Skeletal muscle satellite cell (primary cell): ENCODE results near the gene NTSR1.

Source experiments
- H3K27me3 ChIP-seq: 2 replicates; pipeline ENCODE4 v1.7.0; 2013; ENCODE audit warnings: low read length; ENCODE audit not compliant: control insufficient read depth, insufficient read depth
- H3K36me3 ChIP-seq: 2 replicates; pipeline ENCODE4 v1.7.0; 2013; ENCODE audit warnings: mild to moderate bottlenecking, control low read depth, low read length; ENCODE audit not compliant: insufficient read depth
- H3K4me1 ChIP-seq: 2 replicates; pipeline ENCODE4 v1.7.0; 2013; ENCODE audit warnings: low read length; ENCODE audit not compliant: control insufficient read depth, insufficient read depth
- H3K4me2 ChIP-seq: 2 replicates; pipeline ENCODE4 v1.7.0; 2013; ENCODE audit warnings: mild to moderate bottlenecking, low read length
- H3K4me3 ChIP-seq: 2 replicates; pipeline ENCODE4 v1.7.0; 2013; ENCODE audit warnings: low read length
- H3K9ac ChIP-seq: 2 replicates; pipeline ENCODE4 v1.7.0; 2013; ENCODE audit warnings: mild to moderate bottlenecking, low read depth, low read length, moderate library complexity
- H3K9me3 ChIP-seq: replicated peaks from 2 replicates; pipeline ENCODE4 v1.7.0; 2013; ENCODE audit warnings: mild to moderate bottlenecking, control low read depth, low read length

NTSR1 gene

GRCh38 chr20:62688855-62689460 lies 19.7 kb upstream of the NTSR1 start:
- no peaks in the 10 kb centered on the region for H3K4me1 ChIP-seq
- H3K4me3 ChIP-seq, result no peak overlapping the region
- H3K9me3 ChIP-seq, result no peaks in the 10 kb centered on the region
- H3K9ac ChIP-seq, result no peak overlapping the region
- H3K27me3 ChIP-seq, result peaks cover 50% of the 10 kb centered on the region
- no peaks in the 10 kb centered on the region for H3K36me3 ChIP-seq
- no peak overlapping the region for H3K4me2 ChIP-seq

- Histone ChIP-seq H3K27me3 (peaks cover 53% of the 10 kb centered on the region), H3K36me3 (no peaks in the 10 kb centered on the region), H3K4me2 (no peak overlapping the region), H3K9me3 (no peaks in the 10 kb centered on the region), H3K9ac (no peak overlapping the region), H3K4me3 (no peak overlapping the region), H3K4me1 (no peaks in the 10 kb centered on the region)
Measured at GRCh38 chr20:62689861-62690260, 18.8 kb upstream of the NTSR1 start.

- Histone ChIP-seq H3K4me1 (no peaks in the 10 kb centered on the region), H3K36me3 (no peaks in the 10 kb centered on the region), H3K4me3 (no peak overlapping the region), H3K9ac (no peak overlapping the region), H3K9me3 (no peaks in the 10 kb centered on the region), H3K27me3 (peaks cover 56% of the 10 kb centered on the region), H3K4me2 (no peak overlapping the region)
Measured at GRCh38 chr20:62690261-62690820, 18.3 kb upstream of the NTSR1 start.

- Histone ChIP-seq H3K9ac (no peak overlapping the region), H3K4me2 (no peak overlapping the region), H3K4me3 (no peak overlapping the region), H3K36me3 (no peaks in the 10 kb centered on the region), H3K9me3 (no peaks in the 10 kb centered on the region), H3K27me3 (peaks cover 49% of the 10 kb centered on the region), H3K4me1 (no peaks in the 10 kb centered on the region)
Measured at GRCh38 chr20:62691487-62691886, 17.1 kb upstream of the NTSR1 start.

GRCh38 chr20:62692176-62692575 lies 16.5 kb upstream of the NTSR1 start:
- Histone ChIP-seq H3K9ac (no peak overlapping the region), H3K4me3 (no peak overlapping the region), H3K9me3 (no peaks in the 10 kb centered on the region), H3K36me3 (no peaks in the 10 kb centered on the region), H3K27me3 (peaks cover 52% of the 10 kb centered on the region), H3K4me1 (no peaks in the 10 kb centered on the region), H3K4me2 (no peak overlapping the region)

GRCh38 chr20:62692801-62693523 lies 15.7 kb upstream of the NTSR1 start:
- no peaks in the 10 kb centered on the region for H3K36me3 ChIP-seq
- H3K9me3 ChIP-seq, result no peaks in the 10 kb centered on the region
- no peaks in the 10 kb centered on the region for H3K4me1 ChIP-seq
- H3K27me3 ChIP-seq, result peaks cover 59% of the 10 kb centered on the region
- H3K9ac ChIP-seq, result no peak overlapping the region
- H3K4me3 ChIP-seq, result no peak overlapping the region
- no peak overlapping the region for H3K4me2 ChIP-seq

GRCh38 chr20:62693524-62693922 lies 15.1 kb upstream of the NTSR1 start:
- peaks cover 57% of the 10 kb centered on the region for H3K27me3 ChIP-seq
- no peak overlapping the region for H3K4me2 ChIP-seq
- H3K36me3 ChIP-seq, result no peaks in the 10 kb centered on the region

GRCh38 chr20:62694106-62694505 lies 14.5 kb upstream of the NTSR1 start:
- Histone ChIP-seq H3K36me3 (no peaks in the 10 kb centered on the region), H3K4me2 (no peak overlapping the region), H3K4me1 (no peaks in the 10 kb centered on the region), H3K9ac (no peak overlapping the region), H3K9me3 (no peaks in the 10 kb centered on the region), H3K27me3 (peaks cover 56% of the 10 kb centered on the region), H3K4me3 (no peak overlapping the region)

More at GRCh38 chr20:62693524-62693922, 15.1 kb upstream of the NTSR1 start:
- Histone ChIP-seq H3K4me3 (no peak overlapping the region), H3K9ac (no peak overlapping the region), H3K4me1 (no peaks in the 10 kb centered on the region), H3K9me3 (no peaks in the 10 kb centered on the region)

GRCh38 chr20:62694868-62695267 lies 13.8 kb upstream of the NTSR1 start:
- H3K9ac ChIP-seq, result no peak overlapping the region
- no peak overlapping the region for H3K4me3 ChIP-seq
- no peak overlapping the region for H3K4me2 ChIP-seq
- no peaks in the 10 kb centered on the region for H3K9me3 ChIP-seq
- H3K27me3 ChIP-seq, result peaks cover 61% of the 10 kb centered on the region
- no peaks in the 10 kb centered on the region for H3K36me3 ChIP-seq
- H3K4me1 ChIP-seq, result no peaks in the 10 kb centered on the region

GRCh38 chr20:62695448-62696414 lies 12.9 kb upstream of the NTSR1 start:
- H3K4me2 ChIP-seq, result no peak overlapping the region
- H3K9ac ChIP-seq, result no peak overlapping the region
- no peaks in the 10 kb centered on the region for H3K4me1 ChIP-seq
- no peaks in the 10 kb centered on the region for H3K36me3 ChIP-seq
- H3K4me3 ChIP-seq, result no peak overlapping the region
- H3K9me3 ChIP-seq, result no peaks in the 10 kb centered on the region
- peaks cover 65% of the 10 kb centered on the region for H3K27me3 ChIP-seq

GRCh38 chr20:62696434-62696957 lies 12.1 kb upstream of the NTSR1 start:
- Histone ChIP-seq H3K9ac (no peak overlapping the region), H3K4me3 (no peak overlapping the region), H3K27me3 (peaks cover 67% of the 10 kb centered on the region), H3K4me2 (no peak overlapping the region), H3K4me1 (no peaks in the 10 kb centered on the region), H3K36me3 (no peaks in the 10 kb centered on the region), H3K9me3 (no peaks in the 10 kb centered on the region)
